K562 (cell line): Measurements from ENCODE around the gene FAM107B. TPM values are rescaled to one million over a fixed set of nuclear protein-coding genes. Genes with fewer than 3 reads are reported as not detected.

ENCODE experiments used
- ATAC-seq: fragments of 200-7000 bp; cut with Tn5 transposase; 3 replicates; pipeline ENCODE4 v1.9.1; 2020; ENCODE audit warnings: moderate library complexity
- BruUV-seq: library from RNA; stranded (reverse); fragments of 400-500 nt; replicated peaks from 2 replicates; lab custom pipeline; 2021; lab: Mats Ljungman, UMichigan
- CTCF ChIA-PET: fragments of 300-600 bp; formaldehyde crosslinking; extraction: SDS; loops from one replicate; lab custom pipeline; 2021; ENCODE audit warnings: low intra/inter-chr PET ratio; lab: Yijun Ruan, JAX
- POLR2A ChIA-PET: fragments of 300-600, 350-650 bp; sonication (Branson Sonifier 250); formaldehyde crosslinking; extraction: SDS; loops from one replicate; lab custom pipeline; 2021; ENCODE audit warnings: antibody characterized with exemption, inconsistent platforms; lab: Yijun Ruan, JAX
- DNase-seq, 4 experiments: peaks; one replicate each; pipeline versions ENCODE4 v3.0.0 to v3.0.0-alpha.2; 2011 to 2018; ENCODE audit warnings: low spot score in 3 of 4, mixed read lengths in 3 of 4; ENCODE audit errors: extremely low read depth in 1 of 4
- FAIRE-seq: peaks from 2 replicates; lab custom pipeline; 2011; peaks lifted over from hg19 to GRCh38; lab: Jason Lieb, UNC
- H2AFZ ChIP-seq: 2 replicates; pipeline ENCODE4 v1.6.0; 2011; ENCODE audit warnings: low read depth, low read length, control low read depth, inconsistent platforms
- H3K27ac ChIP-seq: fragments of 200-600 bp; 3 replicates; pipeline ENCODE4 v1.8.0; 2011; ENCODE audit warnings: low read depth, mild to moderate bottlenecking, control low read depth, inconsistent platforms, low read length, moderate library complexity, mixed read lengths; ENCODE audit errors: extremely low read depth
- H3K27me3 ChIP-seq, 2 experiments: fragments of 300-600 bp in 1 of 2; 2 replicates in 1 of 2; 3 replicates in 1 of 2; pipeline versions ENCODE4 v1.6.0 to v1.8.0; 2011; ENCODE audit warnings: inconsistent platforms in 2 of 2, low read length in 2 of 2, mild to moderate bottlenecking in 1 of 2, mixed read lengths in 1 of 2, moderate library complexity in 1 of 2; ENCODE audit not compliant: control insufficient read depth in 2 of 2, insufficient read depth in 2 of 2
- H3K36me3 ChIP-seq: fragments of 300-600 bp; 3 replicates; pipeline ENCODE4 v1.8.0; 2011; ENCODE audit warnings: mild to moderate bottlenecking, low read length, inconsistent platforms; ENCODE audit not compliant: control insufficient read depth, insufficient read depth
- H3K4me1 ChIP-seq, 2 experiments: fragments of 200-600 bp in 1 of 2; replicated peaks in 1 of 2; 2 replicates in 1 of 2; 3 replicates in 1 of 2; pipeline versions ENCODE4 v1.5.1 to v1.8.0; 2011; ENCODE audit warnings: inconsistent platforms in 2 of 2, low read length in 2 of 2, mild to moderate bottlenecking in 1 of 2, mixed read lengths in 1 of 2, moderate library complexity in 1 of 2; ENCODE audit not compliant: control insufficient read depth in 2 of 2, insufficient read depth in 2 of 2
- H3K4me2 ChIP-seq: 2 replicates; pipeline ENCODE4 v1.6.1; 2011; ENCODE audit warnings: low read length, control low read depth, inconsistent platforms, mixed read lengths; ENCODE audit not compliant: insufficient read depth
- H3K4me3 ChIP-seq: fragments of 200-600 bp; sonication (generic), shearing (Covaris generic); 2 replicates; pipeline ENCODE4 v1.5.1; 2016; ENCODE audit warnings: control low read depth, inconsistent platforms
- H3K79me2 ChIP-seq: fragments of 200-600 bp; 3 replicates; pipeline ENCODE4 v1.8.0; 2011; ENCODE audit warnings: low read length, inconsistent platforms; ENCODE audit not compliant: control insufficient read depth, insufficient read depth
- H3K9ac ChIP-seq, 2 experiments: 2 replicates each; pipeline versions ENCODE4 v1.6.0 to v1.6.1; 2011; ENCODE audit warnings: low read depth in 2 of 2, low read length in 2 of 2, control low read depth in 1 of 2, inconsistent platforms in 1 of 2, mild to moderate bottlenecking in 1 of 2, mixed read lengths in 1 of 2; ENCODE audit not compliant: insufficient read depth in 1 of 2
- H3K9me1 ChIP-seq: one replicate; pipeline ENCODE4 v1.6.0; 2011; ENCODE audit warnings: inconsistent platforms, mild to moderate bottlenecking, low read length, moderate library complexity; ENCODE audit not compliant: control insufficient read depth, insufficient read depth
- H3K9me3 ChIP-seq: replicated peaks from 2 replicates; pipeline ENCODE4 v1.5.1; 2011; ENCODE audit warnings: low read depth, low read length, inconsistent platforms; ENCODE audit not compliant: control insufficient read depth, insufficient read depth
- H4K20me1 ChIP-seq: replicated peaks from 2 replicates; pipeline ENCODE4 v1.6.1; 2011; ENCODE audit warnings: low read length, inconsistent platforms, mixed read lengths; ENCODE audit not compliant: control insufficient read depth, insufficient read depth
- CCAR2 ChIP-seq: fragments of 200-400 bp; formaldehyde crosslinking; IDR thresholded peaks from 2 replicates; pipeline ENCODE4 v1.6.1; 2017; ENCODE audit warnings: mild to moderate bottlenecking, low read depth, low read length
- CREB5 ChIP-seq: fragments of 250-450 bp; sonication (Bioruptor Pico); IDR thresholded peaks from 2 replicates; pipeline ENCODE4 v1.5.0; 2020; ENCODE audit warnings: mild to moderate bottlenecking
- ELF2 ChIP-seq: fragments of 250-450 bp; sonication (Bioruptor Pico); IDR thresholded peaks from 2 replicates; pipeline ENCODE4 v1.5.0; 2021; ENCODE audit warnings: mild to moderate bottlenecking
- HMG20B ChIP-seq: fragments of 250-450 bp; sonication (Bioruptor Pico); IDR thresholded peaks from 2 replicates; pipeline ENCODE4 v1.5.0; 2021; ENCODE audit warnings: mild to moderate bottlenecking
- KDM1A ChIP-seq, 2 experiments: fragments of 450-650 bp; IDR thresholded peaks; 2 replicates each; pipeline ENCODE4 v1.6.1; 2016; ENCODE audit warnings: mild to moderate bottlenecking in 2 of 2
- MAFF ChIP-seq: IDR thresholded peaks from 2 replicates; pipeline ENCODE4 v1.6.1; 2012; ENCODE audit warnings: low read length, improper control_type of control experiment
- MCM3 ChIP-seq: fragments of 450-650 bp; IDR thresholded peaks from 2 replicates; pipeline ENCODE4 v1.6.1; 2016
- TAF7 ChIP-seq: fragments of 450-650 bp; IDR thresholded peaks from 2 replicates; pipeline ENCODE4 v1.6.1; 2016; ENCODE audit warnings: missing genetic modification characterization, missing compliant biosample characterization
- ZBTB9 ChIP-seq: fragments of 450-650 bp; formaldehyde crosslinking; IDR thresholded peaks from 2 replicates; pipeline ENCODE4 v1.4.0; 2020; ENCODE audit warnings: mild to moderate bottlenecking, moderate library complexity
- ZNF511 ChIP-seq: sonication (generic); formaldehyde crosslinking; IDR thresholded peaks from 2 replicates; pipeline ENCODE4 v1.8.0; 2022; ENCODE audit warnings: mild to moderate bottlenecking, missing genetic modification reagents
- WGBS: fragments of 100-300 bp; shearing (Covaris generic); methylation state at CpG from one replicate; pipeline ENCODE4 v1.1.6; 2016; ENCODE audit warnings: low coverage, mixed read lengths; ENCODE audit not compliant: insufficient coverage; ENCODE audit errors: missing lambda C conversion rate; 5-methylcytosine and 5-hydroxymethylcytosine counted together
- in situ Hi-C: fragments of 300-500 bp; cut with MboI; formaldehyde crosslinking; loops from 4 replicates; pipeline ENCODE4 v1.15.0; 2018; ENCODE audit warnings: inconsistent platforms, mixed read lengths
- intact Hi-C: fragments of 100-400 bp; cut with micrococcal nuclease; formaldehyde crosslinking; loops from 2 replicates; pipeline ENCODE4 v1.14.2; 2022
- polyA plus RNA-seq, 8 experiments: library from polyadenylated mRNA; depleted of rRNA in 4 of 8; stranded (reverse) in 5 of 8; unstranded in 3 of 8; fragments of >200 nt; fragmentation: Nextera tagmentation in 2 of 8; fragmentation: Illumina TruSeq in 1 of 8; extraction: Ambion mirVana in 2 of 8; extraction: Trizol in 1 of 8; gene quantifications; 2 replicates each; pipeline versions ENCODE4 v1.2.1 to v1.2.3, GENCODE V29; 2011 to 2014; ENCODE audit warnings: inconsistent platforms in 1 of 8, missing spikeins in 1 of 8
- total RNA-seq, 7 experiments: library from RNA; depleted of rRNA in 6 of 7; stranded (reverse); fragments of >200 nt in 6 of 7; fragmentation: Illumina TruSeq in 2 of 7; extraction: Trizol in 2 of 7; gene quantifications; 2 replicates each; pipeline versions ENCODE4 v1.2.1 to v1.2.3, GENCODE V29; 2011 to 2021; ENCODE audit warnings: low replicate concordance in 1 of 7

The FAM107B gene
- total and polyA plus RNA-seq, 9 of the 15 experiments (the other 6 are each of a cell fraction or from before 2014, with no cell fraction given) = 0.40 to 2.8 (median 1.4) TPM

GRCh38 chr10:14773551-14774213 lies 1.0 kb downstream of the FAM107B start:
- WGBS = 7% methylated on average over 10 of the region's 10 CpGs
- no peak for FAIRE-seq

More at GRCh38 chr10:14773551-14774213, 1.0 kb downstream of the FAM107B start:
- Histone ChIP-seq H3K4me3 (no peak overlapping the region), H2AFZ (no peak overlapping the region), H3K9ac (no peak overlapping the region), H3K4me2 (no peak overlapping the region), H3K27ac (no peak overlapping the region), H3K9me3 (no peaks in the 10 kb centered on the region), H3K4me1 (no peaks in the 10 kb centered on the region), H3K9me1 (no peaks in the 10 kb centered on the region), H3K36me3 (no peaks in the 10 kb centered on the region), H3K27me3 (peaks cover 28 to 42% of the 10 kb centered on the region in 2 experiments), H4K20me1 (no peaks in the 10 kb centered on the region; the same call in 1 of the 2 replicates), H3K79me2 (no peaks in the 10 kb centered on the region)
- POLR2A ChIA-PET = no interaction called here
- CTCF ChIA-PET = no interaction called here
- BruUV-seq = no TSS peak
- in situ Hi-C loops = no loop called here
- intact Hi-C loops = no loop called here
- no peak for DNase-seq
- TF ChIP-seq MAFF (no peak), ZBTB9 (CRISPR knock-in tag) (no peak), KDM1A (IDR thresholded peaks at IDR 0.05) (no peak), ZNF511 (CRISPR knock-in tag) (no peak), TAF7 (no peak), CREB5 (no peak), CCAR2 (no peak), HMG20B (CRISPR knock-in tag) (no peak), MCM3 (no peak), ELF2 (no peak)
- no peak for ATAC-seq
